Activated T-cell treated with anti-CD3 and anti-CD28 coated beads, Interleukin-2, amount 50 U/mL, for 24 hours (primary cell): ENCODE data around the gene SMR3B.

Source experiments
- DNase-seq: peaks from one replicate; pipeline ENCODE4 v3.0.0-alpha.2; 2020
- H3K27ac Mint-ChIP-seq: 2 replicates; pipeline ENCODE4 v1.8.0; 2020; ENCODE audit warnings: mild to moderate bottlenecking, mixed read lengths
- H3K27me3 Mint-ChIP-seq: 2 replicates; pipeline ENCODE4 v1.8.0; 2020; ENCODE audit warnings: mixed read lengths
- H3K36me3 Mint-ChIP-seq: 2 replicates; pipeline ENCODE4 v1.8.0; 2020; ENCODE audit warnings: low read depth, mixed read lengths
- H3K4me1 Mint-ChIP-seq: 2 replicates; pipeline ENCODE4 v1.8.0; 2020; ENCODE audit warnings: low read depth, mixed read lengths
- H3K4me3 Mint-ChIP-seq: 2 replicates; pipeline ENCODE4 v1.8.0; 2020; ENCODE audit warnings: mild to moderate bottlenecking, moderate library complexity, mixed read lengths
- H3K9me3 Mint-ChIP-seq: 2 replicates; pipeline ENCODE4 v1.8.0; 2020; ENCODE audit warnings: mixed read lengths

SMR3B gene

GRCh38 chr4:70382691-70383181 lies at the start of gene SMR3B:
TSS of gene SMR3B (plus strand) at chr4:70383131. CDS start at chr4:70384511, 1,380 bp downstream.
- Mint-ChIP-seq H3K36me3 (no peaks in the 10 kb centered on the region), H3K4me3 (no peak within 1 kb of the TSS), H3K27me3 (no peaks in the 10 kb centered on the region), H3K27ac (no peak within 1 kb of the TSS), H3K4me1 (no peaks in the 10 kb centered on the region), H3K9me3 (no peaks in the 10 kb centered on the region)
- DNase-seq, result no peak

GRCh38 chr4:70334681-70335080 lies 48.2 kb upstream of the SMR3B start, which contains the start of gene CABS1:
TSS of gene CABS1 (plus strand) at chr4:70334981. CDS start at chr4:70335040, 59 bp downstream.
- DNase-seq, result no peak
- Mint-ChIP-seq H3K9me3 (no peaks in the 10 kb centered on the region), H3K27ac (no peak within 1 kb of the TSS), H3K4me3 (no peak within 1 kb of the TSS), H3K4me1 (no peaks in the 10 kb centered on the region), H3K36me3 (no peaks in the 10 kb centered on the region), H3K27me3 (no peaks in the 10 kb centered on the region)

GRCh38 chr4:70336043-70336442 lies 46.9 kb upstream of the SMR3B start:
- Mint-ChIP-seq H3K27me3 (no peaks in the 10 kb centered on the region), H3K36me3 (no peaks in the 10 kb centered on the region)
- DNase-seq, result no peak

GRCh38 chr4:70337886-70338420 lies 45.0 kb upstream of the SMR3B start:
- Mint-ChIP-seq H3K4me3 (no peak overlapping the region), H3K27me3 (no peaks in the 10 kb centered on the region), H3K9me3 (no peaks in the 10 kb centered on the region), H3K27ac (no peak overlapping the region), H3K4me1 (no peaks in the 10 kb centered on the region), H3K36me3 (no peaks in the 10 kb centered on the region)
- no peak for DNase-seq

More at GRCh38 chr4:70336043-70336442, 46.9 kb upstream of the SMR3B start:
- no peak overlapping the region for H3K4me3 Mint-ChIP-seq
- H3K27ac Mint-ChIP-seq, result no peak overlapping the region
- no peaks in the 10 kb centered on the region for H3K4me1 Mint-ChIP-seq
- H3K9me3 Mint-ChIP-seq, result no peaks in the 10 kb centered on the region

GRCh38 chr4:70356185-70356584 lies 26.7 kb upstream of the SMR3B start:
- H3K4me1 Mint-ChIP-seq, result no peaks in the 10 kb centered on the region
- H3K9me3 Mint-ChIP-seq, result no peaks in the 10 kb centered on the region

GRCh38 chr4:70359115-70359661 lies 23.7 kb upstream of the SMR3B start:
- Mint-ChIP-seq H3K36me3 (no peaks in the 10 kb centered on the region), H3K27ac (no peak overlapping the region), H3K4me3 (no peak overlapping the region), H3K27me3 (no peaks in the 10 kb centered on the region), H3K4me1 (no peaks in the 10 kb centered on the region), H3K9me3 (no peaks in the 10 kb centered on the region)
- DNase-seq, result no peak

More at GRCh38 chr4:70356185-70356584, 26.7 kb upstream of the SMR3B start:
- Mint-ChIP-seq H3K27me3 (no peaks in the 10 kb centered on the region), H3K27ac (no peak overlapping the region), H3K4me3 (no peak overlapping the region), H3K36me3 (no peaks in the 10 kb centered on the region)
- no peak for DNase-seq

- DNase-seq, result no peak
- H3K27me3 Mint-ChIP-seq, result no peaks in the 10 kb centered on the region
- H3K27ac Mint-ChIP-seq, result no peak within 1 kb of the TSS
- H3K4me3 Mint-ChIP-seq, result no peak within 1 kb of the TSS
- no peaks in the 10 kb centered on the region for H3K4me1 Mint-ChIP-seq
- H3K36me3 Mint-ChIP-seq, result no peaks in the 10 kb centered on the region
- no peaks in the 10 kb centered on the region for H3K9me3 Mint-ChIP-seq
These were observed 22.5 kb upstream of the SMR3B start, which contains the start of gene SMR3A for GRCh38 chr4:70360460-70360859. TSS of gene SMR3A (plus strand) at chr4:70360760. CDS start at chr4:70362116, 1,356 bp downstream.

- Mint-ChIP-seq H3K4me1 (no peaks in the 10 kb centered on the region), H3K27ac (no peak overlapping the region), H3K4me3 (no peak overlapping the region), H3K27me3 (no peaks in the 10 kb centered on the region), H3K9me3 (no peaks in the 10 kb centered on the region), H3K36me3 (no peaks in the 10 kb centered on the region)
- no peak for DNase-seq
These were observed 18.9 kb upstream of the SMR3B start for GRCh38 chr4:70364002-70364401.

- no peaks in the 10 kb centered on the region for H3K9me3 Mint-ChIP-seq
- no peak for DNase-seq
- no peaks in the 10 kb centered on the region for H3K27me3 Mint-ChIP-seq
- no peak overlapping the region for H3K27ac Mint-ChIP-seq
- H3K36me3 Mint-ChIP-seq, result no peaks in the 10 kb centered on the region
- no peak overlapping the region for H3K4me3 Mint-ChIP-seq
- H3K4me1 Mint-ChIP-seq, result no peaks in the 10 kb centered on the region
These were observed 17.5 kb upstream of the SMR3B start for GRCh38 chr4:70365479-70365878.

- Mint-ChIP-seq H3K4me3 (no peak overlapping the region), H3K9me3 (no peaks in the 10 kb centered on the region), H3K36me3 (no peaks in the 10 kb centered on the region), H3K27me3 (no peaks in the 10 kb centered on the region), H3K27ac (no peak overlapping the region), H3K4me1 (no peaks in the 10 kb centered on the region)
- DNase-seq, result no peak
These were observed 15.1 kb upstream of the SMR3B start for GRCh38 chr4:70367813-70368212.

- H3K27ac Mint-ChIP-seq, result no peak overlapping the region
- H3K27me3 Mint-ChIP-seq, result no peaks in the 10 kb centered on the region
- DNase-seq, result no peak
- no peaks in the 10 kb centered on the region for H3K4me1 Mint-ChIP-seq
- H3K4me3 Mint-ChIP-seq, result no peak overlapping the region
- no peaks in the 10 kb centered on the region for H3K36me3 Mint-ChIP-seq
- no peaks in the 10 kb centered on the region for H3K9me3 Mint-ChIP-seq
These were observed 10.9 kb upstream of the SMR3B start for GRCh38 chr4:70371987-70372386.

- DNase-seq, result no peak
- Mint-ChIP-seq H3K27ac (no peak overlapping the region), H3K4me1 (no peaks in the 10 kb centered on the region), H3K27me3 (no peaks in the 10 kb centered on the region), H3K36me3 (no peaks in the 10 kb centered on the region), H3K4me3 (no peak overlapping the region), H3K9me3 (no peaks in the 10 kb centered on the region)
These were observed 10.2 kb upstream of the SMR3B start for GRCh38 chr4:70372760-70373159.

- no peak for DNase-seq
- Mint-ChIP-seq H3K4me3 (no peak overlapping the region), H3K27ac (no peak overlapping the region), H3K36me3 (no peaks in the 10 kb centered on the region), H3K4me1 (no peaks in the 10 kb centered on the region), H3K27me3 (no peaks in the 10 kb centered on the region), H3K9me3 (no peaks in the 10 kb centered on the region)
These were observed 2.4 kb upstream of the SMR3B start for GRCh38 chr4:70380578-70380977.

GRCh38 chr4:70392057-70392776 lies 9.3 kb downstream of the SMR3B start:
- no peak for DNase-seq
- peaks cover 3% of the 10 kb centered on the region for H3K27me3 Mint-ChIP-seq
- no peak overlapping the region for H3K4me3 Mint-ChIP-seq
- H3K4me1 Mint-ChIP-seq, result no peaks in the 10 kb centered on the region
- no peaks in the 10 kb centered on the region for H3K36me3 Mint-ChIP-seq
- H3K27ac Mint-ChIP-seq, result no peak overlapping the region
- no peaks in the 10 kb centered on the region for H3K9me3 Mint-ChIP-seq

GRCh38 chr4:70397580-70397979 lies 14.6 kb downstream of the SMR3B start, which contains the start of gene OPRPN:
TSS of gene OPRPN (plus strand) at chr4:70397940. CDS start at chr4:70399286, 1,346 bp downstream.
- H3K4me1 Mint-ChIP-seq, result no peaks in the 10 kb centered on the region
- no peaks in the 10 kb centered on the region for H3K27me3 Mint-ChIP-seq
- no peaks in the 10 kb centered on the region for H3K9me3 Mint-ChIP-seq

More at GRCh38 chr4:70397580-70397979, 14.6 kb downstream of the SMR3B start, which contains the start of gene OPRPN:
- H3K27ac Mint-ChIP-seq, result no peak within 1 kb of the TSS
- H3K36me3 Mint-ChIP-seq, result no peaks in the 10 kb centered on the region
- no peak within 1 kb of the TSS for H3K4me3 Mint-ChIP-seq
- no peak for DNase-seq
